HG03060 (cell line): Measurements from ENCODE around the gene IRF4.
"Not testable (repeated sequence)": the region's sequence is repeated elsewhere in the genome, so short reads cannot be mapped to it uniquely, and the experiment has no call there.

Source experiments
- ATAC-seq: cut with Tn5 transposase; IDR thresholded peaks from one replicate; pipeline ENCODE4 v1.9.1; 2021; ENCODE audit warnings: low read depth, moderate number of reproducible peaks; ENCODE audit not compliant: unreplicated experiment

The IRF4 gene

DNA sequence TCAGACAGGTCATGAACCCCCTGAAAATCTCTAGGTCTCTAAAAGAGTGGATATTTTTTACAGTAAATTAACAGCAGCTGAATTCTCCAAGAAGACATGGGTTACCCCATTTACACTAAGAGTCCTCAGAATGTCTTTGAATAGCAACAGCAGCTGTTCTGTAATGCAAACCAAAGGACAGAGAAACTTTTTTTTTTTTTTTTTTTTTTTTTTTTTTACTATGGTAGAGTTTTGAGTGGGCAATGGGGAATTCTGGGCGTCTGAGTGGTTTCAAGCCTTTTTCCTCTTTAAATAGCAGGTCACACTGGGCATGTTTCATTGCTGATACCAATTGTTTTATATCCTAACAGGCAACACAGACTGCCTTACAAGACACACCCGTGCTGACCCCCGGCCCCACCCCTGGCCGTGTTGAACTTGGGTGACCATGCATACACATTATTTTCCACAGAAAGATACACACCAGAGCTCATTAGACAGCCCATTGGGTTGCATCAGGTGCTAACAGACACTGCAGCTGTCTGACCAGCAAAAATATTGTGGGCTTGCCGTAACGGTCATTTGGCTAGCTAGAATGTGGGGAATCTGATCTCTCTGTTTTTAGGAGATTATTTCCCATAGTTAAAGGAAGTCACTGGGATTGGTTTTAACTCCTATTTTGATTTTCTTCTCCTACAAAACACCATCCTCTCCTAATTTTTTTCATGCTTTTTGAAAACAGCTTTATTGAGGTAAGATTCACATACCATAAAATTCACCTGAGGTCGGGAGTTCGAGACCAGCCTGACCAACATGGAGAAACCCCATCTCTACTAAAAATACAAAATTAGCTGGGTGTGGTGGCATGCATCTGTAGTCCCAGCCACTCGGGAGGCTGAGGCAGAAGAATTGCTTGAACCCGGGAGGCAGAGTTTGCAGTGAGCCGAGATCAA lies 26.7 kb upstream of the IRF4 start:
- ATAC-seq, result no peak

DNA sequence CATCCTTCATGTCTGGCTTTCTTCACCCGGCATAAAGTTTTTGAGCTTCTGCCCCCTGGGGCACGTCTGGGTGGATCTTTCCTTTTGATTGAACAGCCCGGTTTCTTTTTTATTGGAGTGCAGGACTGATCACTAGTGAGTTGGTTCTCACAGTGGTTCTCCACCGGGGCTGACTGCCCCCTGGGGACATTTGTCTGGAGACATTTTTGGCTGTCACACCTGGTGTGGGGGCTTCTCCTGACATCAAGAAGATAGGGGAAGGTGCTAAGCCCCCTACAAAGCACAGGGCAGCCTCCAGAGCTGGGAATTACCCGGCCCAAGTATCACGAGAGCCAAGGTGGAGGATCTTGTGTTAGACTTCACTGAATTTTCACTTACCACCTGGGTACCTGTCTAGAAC lies 25.7 kb upstream of the IRF4 start:
- no peak for ATAC-seq

DNA sequence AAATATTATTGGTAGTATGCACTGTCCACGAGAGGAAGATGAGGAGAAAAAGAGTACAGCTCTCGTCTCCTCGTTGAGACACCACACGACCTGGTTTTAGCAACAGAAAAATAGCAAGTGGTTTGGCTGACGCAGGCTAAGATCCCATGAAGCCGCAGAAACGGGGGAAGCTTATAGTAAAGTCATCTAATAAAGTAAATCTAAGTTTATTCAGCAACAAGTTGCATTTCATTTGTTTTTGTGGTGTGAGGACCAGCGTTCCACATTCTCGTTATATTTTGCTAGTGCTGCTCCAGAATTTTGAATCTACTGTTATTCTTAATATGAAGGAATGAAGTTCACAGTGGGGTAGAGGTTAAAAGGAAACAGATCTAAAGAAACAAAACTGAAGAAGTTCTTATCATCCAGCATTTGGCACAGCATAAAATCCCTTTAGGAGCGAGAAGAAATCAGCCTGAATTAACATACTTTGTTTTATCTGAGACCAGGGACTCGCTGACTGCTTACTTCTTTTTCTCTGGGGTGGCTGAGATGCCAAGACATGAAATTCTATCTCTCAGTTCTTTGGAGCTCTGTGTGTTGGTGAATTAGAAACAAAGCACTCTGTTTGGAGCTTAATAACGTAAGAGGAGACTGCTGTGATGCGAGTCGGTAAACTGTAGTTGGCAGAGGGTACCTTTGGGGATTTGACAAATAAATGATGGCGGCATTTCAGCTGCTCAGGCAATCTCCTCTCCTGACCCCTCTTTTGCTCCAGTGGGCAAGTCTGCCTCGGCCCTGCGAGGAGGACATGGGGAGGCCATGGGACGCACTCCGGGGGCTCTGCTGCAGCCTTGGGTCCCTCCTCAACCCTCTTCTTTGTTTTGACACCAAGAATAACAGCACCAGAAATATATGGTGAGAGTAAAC lies 24.9 kb upstream of the IRF4 start:
- no peak for ATAC-seq

DNA sequence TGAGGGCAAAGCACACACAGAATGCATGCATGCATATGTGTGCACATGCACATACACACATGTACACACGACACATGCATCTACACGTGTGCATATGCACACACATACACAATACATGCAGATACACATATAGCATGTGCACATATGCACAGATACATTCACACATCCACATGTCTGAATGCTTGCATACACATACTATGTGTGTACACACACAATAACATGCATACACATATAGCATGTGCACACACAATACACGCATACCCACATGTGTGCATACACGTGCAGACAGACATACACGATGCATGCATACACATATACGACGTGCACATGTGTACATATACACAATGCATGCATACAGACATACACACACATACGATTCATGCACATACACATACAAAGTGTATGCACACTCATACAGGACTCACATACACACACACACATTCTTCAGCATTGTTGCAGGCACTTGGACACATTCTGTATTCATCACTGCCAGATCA lies 24.2 kb upstream of the IRF4 start:
- ATAC-seq, result no peak

DNA sequence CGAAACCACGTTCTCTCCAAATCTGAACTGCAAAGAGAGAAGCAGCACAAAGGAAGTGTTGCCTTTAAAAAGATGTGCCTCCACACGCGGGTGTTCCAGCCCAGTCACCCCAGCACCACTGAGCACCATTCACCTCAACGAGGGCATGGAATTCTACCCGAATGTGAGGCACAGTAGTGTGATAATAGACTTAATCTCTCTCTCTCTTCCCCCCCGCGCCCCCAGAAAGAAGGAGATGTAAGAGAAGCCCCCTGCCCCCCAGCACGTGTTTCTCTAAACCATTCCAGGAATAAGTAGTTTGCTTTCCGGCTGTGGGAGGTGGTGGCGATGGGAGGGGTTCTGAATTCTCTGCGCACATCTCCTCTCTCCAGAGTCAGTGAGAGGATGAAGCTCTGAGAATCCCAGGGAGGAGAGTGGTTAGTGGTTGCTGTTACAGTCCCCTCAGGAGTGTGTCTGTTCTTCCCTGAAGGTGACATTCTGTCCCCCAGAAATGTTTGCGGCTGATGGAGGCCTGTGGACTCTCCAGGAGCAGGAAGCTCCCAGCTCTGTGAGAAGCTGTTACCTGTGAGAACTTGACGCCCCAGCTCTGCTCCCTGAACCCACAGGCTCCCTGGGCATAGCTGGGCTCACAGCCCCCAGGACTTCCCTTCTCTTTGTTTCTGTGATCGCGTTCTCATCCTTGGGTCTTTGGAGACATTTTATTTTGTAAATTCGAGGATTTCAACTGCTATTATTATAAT lies 23.5 kb upstream of the IRF4 start:
- no peak for ATAC-seq

DNA sequence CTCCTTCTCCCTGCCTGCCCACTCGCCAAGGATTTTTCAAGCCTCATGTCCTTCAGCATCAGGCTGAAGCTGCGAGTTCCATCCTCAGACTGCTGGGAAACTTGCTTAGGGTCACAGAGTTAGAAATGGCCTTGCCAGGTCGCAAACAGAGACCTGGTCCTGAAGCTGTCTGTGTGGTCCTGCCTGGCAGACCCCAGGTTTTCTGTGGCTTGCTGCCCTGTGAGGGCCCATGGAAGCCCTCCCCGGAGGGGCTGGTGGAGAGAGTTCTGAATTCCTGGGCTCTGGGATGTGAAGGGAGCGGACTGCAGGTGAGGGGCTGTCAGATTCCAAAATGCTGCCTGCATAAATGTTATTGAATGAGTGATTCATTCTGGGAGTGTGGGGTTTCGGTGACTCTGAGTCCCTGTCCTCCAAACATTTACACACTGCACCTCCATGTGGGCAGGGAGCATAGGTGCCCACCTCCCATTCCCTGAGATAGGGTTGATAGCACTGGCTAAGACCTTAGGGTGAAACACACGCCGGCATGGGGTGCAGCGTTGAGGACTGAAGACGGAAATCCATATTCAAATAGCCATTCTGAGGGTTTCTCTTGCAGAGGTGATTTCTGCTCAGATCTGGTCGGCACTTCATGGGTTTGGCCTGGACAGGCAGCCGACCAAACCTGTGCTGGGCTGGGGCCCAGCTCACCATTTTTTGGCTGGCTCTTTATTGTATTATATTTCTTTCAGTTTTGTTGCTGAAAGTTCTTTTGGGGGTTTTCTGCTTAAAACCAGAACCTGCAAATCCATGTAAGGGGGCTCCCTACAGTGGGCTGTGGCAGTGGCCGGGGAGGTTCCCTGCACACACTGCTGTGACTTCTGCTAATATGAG lies 21.8 kb upstream of the IRF4 start:
- no peak for ATAC-seq

DNA sequence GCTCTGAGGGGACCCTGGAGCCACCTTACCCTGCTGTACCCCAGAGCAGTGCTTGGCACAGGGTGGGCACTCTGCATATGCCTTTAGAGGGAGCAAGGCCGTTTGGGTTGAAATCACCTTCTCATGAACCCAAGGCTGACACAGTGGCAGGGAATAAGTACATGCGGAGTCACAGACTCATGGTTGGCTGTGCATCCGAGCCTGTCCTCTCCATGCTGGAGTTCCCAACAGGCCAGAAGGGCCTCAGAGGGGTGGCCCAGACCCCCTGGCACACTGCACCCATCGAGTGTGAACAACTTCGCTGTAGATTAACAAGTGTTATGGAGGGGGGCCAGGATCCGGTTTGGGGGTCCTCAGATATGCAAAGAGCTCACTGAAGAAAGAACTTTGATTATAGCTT lies 21.0 kb upstream of the IRF4 start:
- no peak for ATAC-seq

DNA sequence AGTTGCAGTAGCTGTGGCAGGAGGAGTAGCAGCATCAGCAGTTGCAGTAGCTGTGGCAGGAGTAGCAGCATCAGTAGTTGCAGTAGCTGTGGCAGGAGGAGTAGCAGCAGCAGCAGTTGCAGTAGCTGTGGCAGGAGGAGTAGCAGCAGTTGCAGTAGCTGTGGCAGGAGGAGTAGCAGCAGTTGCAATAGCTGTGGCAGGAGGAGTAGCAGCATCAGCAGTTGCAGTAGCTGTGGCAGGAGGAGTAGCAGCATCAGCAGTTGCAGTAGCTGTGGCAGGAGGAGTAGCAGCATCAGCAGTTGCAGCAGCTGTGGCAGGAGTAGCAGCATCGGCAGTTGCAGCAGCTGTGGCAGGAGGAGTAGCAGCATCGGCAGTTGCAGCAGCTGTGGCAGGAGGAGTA lies 19.7 kb upstream of the IRF4 start:
- ATAC-seq, result not testable (repeated sequence)

DNA sequence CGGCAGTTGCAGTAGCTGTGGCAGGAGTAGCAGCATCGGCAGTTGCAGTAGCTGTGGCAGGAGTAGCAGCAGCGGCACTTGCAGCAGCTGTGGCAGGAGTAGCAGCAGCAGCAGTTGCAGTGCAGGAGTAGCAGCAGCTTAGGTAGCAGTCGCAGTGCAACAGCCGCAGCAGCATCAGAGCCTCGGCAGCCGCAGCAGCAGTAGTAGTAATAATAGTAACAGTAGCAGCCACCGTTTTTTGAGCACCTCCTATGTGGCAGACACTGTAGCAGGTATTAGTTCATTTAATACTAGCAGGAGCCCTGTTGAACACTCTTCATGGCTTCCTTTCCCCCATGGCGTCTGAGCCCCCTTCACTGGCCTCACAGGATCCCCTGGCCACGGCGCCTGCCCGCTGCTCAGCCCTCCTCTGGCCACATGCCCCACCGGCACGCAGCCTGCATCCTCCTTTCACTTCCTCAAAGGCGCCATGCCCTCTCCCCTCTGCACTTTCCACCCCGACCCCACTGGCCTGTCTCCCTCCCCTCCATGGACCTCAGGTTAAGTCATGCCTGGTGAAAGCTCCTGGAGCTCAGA lies 19.1 kb upstream of the IRF4 start:
- ATAC-seq, result no peak

DNA sequence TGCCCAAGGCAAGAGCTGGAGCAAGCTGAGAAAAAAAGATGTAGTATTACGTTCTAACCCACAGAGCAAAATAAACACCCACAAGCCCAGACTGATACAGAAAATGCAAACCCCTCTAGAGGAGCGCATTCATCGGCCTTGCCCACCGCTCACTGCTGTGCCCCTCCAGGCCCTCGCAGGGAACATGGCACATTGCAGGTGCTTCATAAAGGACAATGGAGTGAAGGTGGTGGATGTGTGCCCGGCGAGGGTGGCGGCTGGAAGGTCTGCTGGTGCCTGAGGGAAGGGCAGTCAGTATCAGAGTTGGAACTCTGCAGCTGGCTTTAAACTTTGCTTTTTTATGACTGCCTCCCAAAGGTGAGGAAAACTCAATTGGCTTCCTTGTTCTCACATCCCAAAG lies 18.5 kb upstream of the IRF4 start:
- ATAC-seq, result no peak

DNA sequence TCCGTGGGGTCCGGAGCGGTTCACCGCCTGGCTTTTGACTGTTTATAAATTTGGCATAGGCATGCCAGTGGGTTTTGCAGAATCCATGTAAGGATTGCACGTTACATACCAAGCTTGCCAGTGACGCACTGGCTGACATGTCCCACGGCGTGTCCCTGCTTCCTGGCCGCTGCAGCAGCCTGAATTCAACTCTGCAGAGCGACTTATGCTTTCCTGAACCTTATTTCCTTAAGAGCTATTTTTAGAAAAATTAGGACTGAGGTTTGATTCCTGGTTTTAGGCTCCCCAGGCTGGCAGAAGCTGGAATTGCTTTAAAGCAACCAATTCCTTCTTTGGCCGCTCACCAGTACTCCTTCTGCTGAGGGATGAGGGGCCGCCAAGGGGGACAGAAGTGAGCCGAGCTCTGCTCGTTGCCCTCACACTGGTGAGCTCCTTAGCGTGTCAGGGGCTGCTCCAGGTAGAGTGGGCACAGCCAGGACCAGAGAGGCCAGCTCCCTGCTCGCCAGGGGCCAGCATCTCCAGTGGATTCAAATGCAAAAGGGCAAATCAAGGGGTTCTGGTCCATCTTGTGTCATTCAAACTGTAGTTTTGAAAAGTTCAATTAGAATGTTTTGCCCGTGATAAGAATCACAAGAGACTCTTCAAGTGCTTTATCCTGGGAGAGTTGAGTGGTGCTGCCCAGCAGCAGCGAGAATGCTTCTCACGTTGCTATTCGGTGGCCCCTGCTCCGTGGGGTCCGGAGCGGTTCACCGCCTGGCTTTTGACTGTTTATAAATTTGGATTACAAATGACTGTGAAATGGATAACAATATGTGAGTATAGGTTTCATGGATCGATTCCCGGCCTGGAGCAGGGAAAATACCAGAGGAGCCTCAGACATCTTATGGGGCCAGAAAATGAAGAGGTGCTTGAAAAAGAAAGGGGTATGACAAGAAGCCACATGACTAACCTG lies 17.5 kb upstream of the IRF4 start:
- no peak for ATAC-seq

DNA sequence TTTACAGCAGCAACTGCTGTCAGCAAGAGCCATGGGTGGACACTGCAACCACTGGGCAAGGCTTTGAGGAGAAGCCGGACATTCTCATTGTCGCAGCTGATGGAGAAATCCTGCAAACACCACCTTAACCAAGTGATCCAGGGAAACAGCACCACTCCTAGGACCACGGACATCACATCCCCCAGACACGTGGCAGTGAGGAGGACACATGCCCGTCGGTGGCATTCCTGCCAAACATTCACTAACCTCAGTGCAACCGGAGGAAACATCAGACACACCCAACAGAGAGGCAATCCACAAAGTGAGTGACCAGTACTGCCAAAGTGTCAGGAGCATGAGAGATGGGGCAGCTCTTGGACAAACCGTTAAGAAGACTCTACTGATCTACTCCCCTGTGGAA lies 16.6 kb upstream of the IRF4 start:
- ATAC-seq, result no peak

DNA sequence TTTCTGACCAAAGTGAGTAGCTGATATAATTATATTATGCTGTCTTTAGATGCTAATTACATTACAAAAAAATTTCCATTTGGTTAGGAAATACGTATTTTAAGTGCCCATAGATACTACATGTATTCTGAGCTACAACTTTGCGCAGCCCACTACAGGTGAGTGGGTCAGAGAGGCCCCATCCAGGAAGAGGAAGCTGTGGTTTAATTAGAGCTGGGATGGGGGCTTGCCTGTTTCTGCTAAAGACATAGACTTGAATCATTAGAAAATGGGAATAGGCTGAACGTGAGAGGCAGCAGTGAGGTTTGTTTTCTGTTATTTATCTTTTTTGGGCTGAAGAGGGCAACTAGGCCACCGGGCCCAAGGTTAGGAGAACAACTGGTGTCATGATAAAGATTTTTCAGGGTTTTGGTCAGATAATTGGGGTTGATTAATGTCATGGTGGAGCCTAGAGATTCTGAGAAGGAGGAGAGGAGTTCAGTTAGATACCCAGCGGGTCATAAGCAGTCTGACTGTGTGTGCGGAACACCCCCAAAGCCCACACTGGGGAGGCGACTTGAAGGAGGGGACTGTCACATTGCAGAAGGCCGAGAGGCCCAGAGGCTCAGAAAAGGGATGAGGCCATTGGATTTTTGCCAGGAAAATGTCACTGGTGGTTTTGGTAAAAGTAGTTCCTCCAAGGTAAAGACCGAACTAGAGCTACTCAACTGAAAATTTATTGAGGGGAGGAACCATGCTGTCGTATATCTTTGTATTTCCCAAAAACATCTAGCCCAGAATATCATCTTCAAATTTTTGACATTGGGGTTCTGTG lies 14.5 kb upstream of the IRF4 start:
- no peak for ATAC-seq

DNA sequence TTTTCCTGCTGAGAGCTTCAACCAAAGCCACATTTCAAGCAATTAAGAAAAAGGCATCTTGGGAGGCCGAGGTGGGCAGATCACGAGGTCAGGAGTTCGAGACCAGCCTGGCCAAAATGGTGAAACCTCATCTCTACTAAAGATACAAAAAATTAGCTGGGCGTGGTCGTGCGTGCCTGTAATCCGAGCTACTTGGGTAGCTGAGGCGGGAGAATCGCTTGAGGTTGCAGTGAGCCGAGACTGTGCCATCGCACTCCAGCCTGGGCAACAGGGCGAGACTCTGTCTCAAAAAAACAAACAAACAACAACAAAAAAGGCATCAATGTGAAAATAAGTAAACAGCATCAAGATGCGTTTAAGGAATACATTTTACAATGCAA lies 13.9 kb upstream of the IRF4 start:
- not testable (repeated sequence) for ATAC-seq

DNA sequence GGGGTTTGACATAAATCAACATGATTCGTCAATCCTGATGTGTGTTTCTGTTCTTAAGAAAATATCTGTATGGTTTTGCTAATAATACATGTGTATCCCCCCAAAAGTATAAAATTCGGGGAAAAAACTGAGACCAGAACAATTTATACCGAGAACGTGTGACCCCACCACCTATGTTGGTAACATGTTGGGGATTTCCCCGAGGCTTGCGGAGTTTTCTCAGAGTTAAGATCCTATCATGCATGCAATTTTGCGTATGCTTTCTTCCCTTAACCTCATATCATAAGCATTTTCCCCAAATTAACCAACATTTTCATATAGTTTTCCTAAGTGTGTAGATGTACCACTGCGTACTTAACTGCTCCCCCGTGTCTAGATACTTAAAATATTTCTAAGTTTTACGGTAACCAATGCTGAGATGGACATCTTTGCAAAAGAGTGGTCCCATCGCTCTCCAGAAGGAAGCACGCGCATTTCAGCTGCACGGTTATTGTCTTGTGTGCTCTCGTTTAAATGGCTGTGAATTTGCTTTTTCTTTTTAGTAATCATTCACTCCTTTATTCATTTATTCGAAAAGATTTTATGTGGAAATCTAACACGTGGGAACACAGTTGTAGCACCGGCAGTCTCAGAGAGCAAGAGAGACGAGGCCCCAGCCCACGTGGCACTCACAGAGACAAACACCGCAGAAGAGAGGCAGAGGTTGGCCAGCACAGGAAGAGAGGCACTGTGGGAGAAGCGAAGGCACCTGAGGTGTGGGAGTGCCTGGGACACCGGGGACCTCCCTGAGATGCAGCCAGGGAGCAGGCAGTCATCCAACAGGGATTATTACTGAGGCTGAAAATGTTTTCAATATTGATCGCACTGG lies 13.2 kb upstream of the IRF4 start:
- ATAC-seq, result no peak

DNA sequence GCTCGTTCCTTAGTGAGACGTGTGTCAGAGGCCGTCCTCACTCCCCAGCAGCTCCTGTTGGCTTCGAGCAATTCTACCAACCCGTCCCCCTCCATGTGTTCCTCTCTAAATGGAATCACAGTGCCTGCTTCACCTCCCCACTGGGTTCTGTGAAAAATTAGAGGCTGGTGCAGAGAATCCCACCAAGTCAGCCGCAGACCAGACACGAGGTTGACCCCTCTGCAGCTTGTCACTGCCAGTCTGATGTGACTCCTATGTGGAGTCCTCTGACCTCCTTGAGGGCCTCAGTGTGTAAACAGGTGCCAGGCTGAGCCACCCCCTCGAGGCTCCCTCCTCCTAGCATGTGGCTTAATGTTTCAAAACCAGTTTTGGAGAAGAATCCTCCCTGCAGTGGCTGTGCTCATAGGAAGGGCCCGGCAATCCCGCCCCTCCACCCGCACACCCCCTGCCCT lies 12.6 kb upstream of the IRF4 start:
- ATAC-seq, result no peak
